GM21423 (cell line): ENCODE measurements around the gene SLC31A1.

Source experiments
- ATAC-seq: cut with Tn5 transposase; IDR thresholded peaks from one replicate; pipeline ENCODE4 v1.9.1; 2021; ENCODE audit warnings: mild to moderate bottlenecking, moderate library complexity; ENCODE audit not compliant: unreplicated experiment

SLC31A1 gene

GRCh38 chr9:113301548-113301947, 80.2 kb downstream of the SLC31A1 start:
- ATAC-seq: no peak

GRCh38 chr9:113302792-113303418, 81.6 kb downstream of the SLC31A1 start, which contains the start of gene RNF183:
Gene RNF183 (minus strand): TSS chr9:113303376. CDS start chr9:113298184, 5,192 bp downstream.
- ATAC-seq: no peak

GRCh38 chr9:113306566-113306965, 85.2 kb downstream of the SLC31A1 start:
- no peak for ATAC-seq

- no peak for ATAC-seq
These were observed 86.1 kb downstream of the SLC31A1 start for GRCh38 chr9:113307396-113307975.

GRCh38 chr9:113309204-113309813, 88.0 kb downstream of the SLC31A1 start:
- no peak for ATAC-seq

- ATAC-seq: no peak
These were observed 89.2 kb downstream of the SLC31A1 start for GRCh38 chr9:113310538-113310937.

GRCh38 chr9:113311961-113312360, 90.6 kb downstream of the SLC31A1 start:
- no peak for ATAC-seq

GRCh38 chr9:113313261-113313660, 91.9 kb downstream of the SLC31A1 start:
- no peak for ATAC-seq
